Ovary (tissue), 9 donors: ENCODE measurements around the gene RGMA. TPM values are rescaled to one million over a fixed set of nuclear protein-coding genes. Genes with fewer than 3 reads are reported as not detected.

ENCODE experiments used
- DNase-seq, 5 donors: peaks; one replicate each; pipeline ENCODE4 v3.0.0-alpha.2; 2019 to 2020
- H3K27ac ChIP-seq, 2 donors: fragments of 200-600 bp; one replicate each; pipeline versions ENCODE4 v1.5.1 to v1.8.0; 2019 to 2022
- H3K27me3 ChIP-seq: fragments of 200-600 bp; one replicate; pipeline ENCODE4 v1.8.0; 2022
- H3K36me3 ChIP-seq: fragments of 200-600 bp; sonication (generic); one replicate; pipeline ENCODE4 v1.5.1; 2019
- H3K4me1 ChIP-seq: one replicate; pipeline ENCODE4 v1.8.1; 2013; ENCODE audit warnings: mild to moderate bottlenecking, moderate library complexity; ENCODE audit not compliant: insufficient read depth
- H3K4me3 ChIP-seq: fragments of 200-600 bp; sonication (generic); one replicate; pipeline ENCODE4 v1.5.1; 2017
- H3K9me3 ChIP-seq, 2 donors: fragments of 200-600 bp in 1 of 2; sonication (generic) in 1 of 2; one replicate each; pipeline versions ENCODE4 v1.5.1 to v1.8.1; 2013 to 2019; ENCODE audit warnings: mild to moderate bottlenecking in 1 of 2, moderate library complexity in 1 of 2
- EP300 ChIP-seq: sonication (generic); formaldehyde crosslinking; IDR thresholded peaks from one replicate; pipeline ENCODE4 v1.6.1; 2017; ENCODE audit warnings: antibody characterized with exemption
- POLR2A ChIP-seq: fragments of 450-650 bp; IDR thresholded peaks from one replicate; pipeline ENCODE4 v1.6.1; 2017; ENCODE audit warnings: antibody characterized with exemption, mild to moderate bottlenecking, moderate library complexity
- WGBS, 3 donors: extraction: QIAGEN DNeasy Blood & Tissue Kit in 1 of 3; methylation state at CpG; one replicate each; pipeline versions ENCODE4 v1.1.5 to v1.1.7; 2013 to 2017; 5-methylcytosine and 5-hydroxymethylcytosine counted together
- intact Hi-C, 4 donors: fragments of 100-400 bp; cut with DNase I; formaldehyde crosslinking; loops; one replicate each; pipeline versions ENCODE4 v1.11.0 to v1.15.1; 2022 to 2023
- polyA plus RNA-seq, 2 donors: library from polyadenylated mRNA; stranded (reverse); fragments of 200-250 nt in 1 of 2; fragments of 350-450 nt in 1 of 2; fragmentation: Illumina TruSeq in 1 of 2; extraction: RNeasy Lipid Tissue Mini Kit (QIAGEN cat#74804) in 1 of 2; gene quantifications; one replicate each; pipeline ENCODE4 v1.2.3, GENCODE V29; 2013 to 2014
- total RNA-seq, 7 donors: library from RNA; depleted of rRNA in 2 of 7; stranded (reverse); fragments of >200 nt in 2 of 7; fragmentation: NEBNext Ultra II Directional in 3 of 7; extraction: Animal tissue kit (Norgen Biotek cat#: 25700) in 3 of 7; gene quantifications; one replicate each; pipeline versions ENCODE4 v1.1.0 to v1.2.4, GENCODE V29; 2016 to 2023
- TF ChIP-seq, protein P1 (sequence below), 3 donors: fragments of 450-650 bp in 2 of 3; fragments of 200-600 bp in 1 of 3; IDR thresholded peaks; one replicate each; pipeline versions ENCODE4 v1.5.1 to v1.8.0; 2016 to 2022; ENCODE audit warnings: antibody characterized with exemption in 3 of 3, mild to moderate bottlenecking in 1 of 3
- donor health status: DM: no; HTN: no; CAD: no; lungs with moderate emphysema.
- donor health status: DM: no; HTN: no; CAD: no.
- donor health status: Bipolar disorder and iron deficiency.
- donor health status: DM: yes; HTN: yes; CAD: no.
- donor health status: DM: no; HTN: no; CAD: no.
- donor health status: DM: yes; HTN: yes; CAD: no.

RGMA gene
- total and polyA plus RNA-seq, 9 donors = 2.8 to 47.6 (median 31.6) TPM

DNA sequence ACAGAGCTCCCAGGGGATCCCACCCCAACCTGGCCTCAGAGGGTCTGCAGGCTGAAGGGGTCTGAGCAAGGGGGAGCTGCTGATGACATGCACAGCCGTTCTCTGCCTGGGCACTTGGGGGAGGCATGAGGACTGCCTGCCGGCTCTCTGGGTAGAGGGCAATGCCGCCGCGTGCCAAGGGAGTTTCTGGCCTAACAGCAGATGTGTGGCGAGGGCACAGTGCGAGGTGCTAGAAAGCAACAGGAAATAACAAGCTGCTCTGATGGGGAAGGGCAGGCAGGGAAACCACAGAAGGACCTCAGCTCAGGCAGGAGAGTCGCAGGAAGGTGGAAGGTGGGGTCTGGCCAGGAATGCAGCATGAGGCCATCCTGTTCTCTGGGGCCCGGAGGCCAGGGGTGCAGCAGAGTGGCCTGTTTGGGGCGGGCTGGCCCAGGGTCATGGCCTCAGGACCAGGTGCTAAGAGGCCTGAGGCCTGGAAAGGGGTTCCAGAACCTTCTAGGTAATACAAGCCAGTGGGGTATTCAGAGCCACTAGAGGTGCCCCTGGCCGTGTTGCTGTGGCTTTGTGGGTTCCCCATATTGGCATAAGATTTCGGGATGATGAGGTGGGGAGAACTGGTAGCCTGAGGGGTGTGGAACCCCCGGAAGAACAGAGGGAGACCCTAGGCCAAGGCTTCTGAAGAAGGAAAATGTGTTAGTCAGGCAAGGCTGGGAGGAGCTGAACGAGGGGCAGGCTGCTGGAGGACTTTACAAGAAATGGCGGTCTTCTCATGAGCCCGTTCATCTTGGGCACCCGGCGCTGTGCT, 41.2 kb downstream of the RGMA start:
- no peaks in the 10 kb centered on the region for H3K36me3 ChIP-seq
- H3K27ac ChIP-seq = no peak overlapping the region
- no peaks in the 10 kb centered on the region for H3K4me1 ChIP-seq
- no peak overlapping the region for H3K4me3 ChIP-seq
- TF ChIP-seq EP300 = no peak
- no peak for TF ChIP-seq POLR2A
- TF ChIP-seq, protein P1, sequence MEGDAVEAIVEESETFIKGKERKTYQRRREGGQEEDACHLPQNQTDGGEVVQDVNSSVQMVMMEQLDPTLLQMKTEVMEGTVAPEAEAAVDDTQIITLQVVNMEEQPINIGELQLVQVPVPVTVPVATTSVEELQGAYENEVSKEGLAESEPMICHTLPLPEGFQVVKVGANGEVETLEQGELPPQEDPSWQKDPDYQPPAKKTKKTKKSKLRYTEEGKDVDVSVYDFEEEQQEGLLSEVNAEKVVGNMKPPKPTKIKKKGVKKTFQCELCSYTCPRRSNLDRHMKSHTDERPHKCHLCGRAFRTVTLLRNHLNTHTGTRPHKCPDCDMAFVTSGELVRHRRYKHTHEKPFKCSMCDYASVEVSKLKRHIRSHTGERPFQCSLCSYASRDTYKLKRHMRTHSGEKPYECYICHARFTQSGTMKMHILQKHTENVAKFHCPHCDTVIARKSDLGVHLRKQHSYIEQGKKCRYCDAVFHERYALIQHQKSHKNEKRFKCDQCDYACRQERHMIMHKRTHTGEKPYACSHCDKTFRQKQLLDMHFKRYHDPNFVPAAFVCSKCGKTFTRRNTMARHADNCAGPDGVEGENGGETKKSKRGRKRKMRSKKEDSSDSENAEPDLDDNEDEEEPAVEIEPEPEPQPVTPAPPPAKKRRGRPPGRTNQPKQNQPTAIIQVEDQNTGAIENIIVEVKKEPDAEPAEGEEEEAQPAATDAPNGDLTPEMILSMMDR (IDR thresholded peaks at IDR 0.05) = no peak
- WGBS, 3 donors = 87 to 93% (median 88%) methylated on average over 18 of the region's 18 CpGs
- no peaks in the 10 kb centered on the region for H3K27me3 ChIP-seq
- no peaks in the 10 kb centered on the region for H3K9me3 ChIP-seq
- DNase-seq = no peak
- intact Hi-C loops = no loop called here

DNA sequence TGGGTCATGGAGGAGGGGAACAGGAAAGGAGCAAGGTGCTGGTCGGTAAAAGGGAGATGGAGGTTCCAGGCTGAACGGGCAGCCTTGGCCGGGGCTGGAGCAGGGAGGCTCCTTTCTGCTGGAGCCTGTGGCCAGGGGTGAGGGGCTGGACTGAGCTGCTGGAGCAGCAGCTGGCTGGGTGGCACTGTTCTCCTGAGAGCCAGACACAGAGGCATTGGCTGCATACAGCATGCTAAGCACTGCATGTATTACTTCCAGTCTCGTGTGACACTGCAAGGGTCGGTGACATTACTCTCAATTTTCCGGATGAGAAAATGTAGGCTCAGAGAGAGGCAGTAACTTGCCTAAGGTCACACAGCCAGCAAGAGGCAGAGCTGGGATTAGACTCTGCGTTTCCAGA, 42.3 kb downstream of the RGMA start:
- H3K4me1 ChIP-seq = no peaks in the 10 kb centered on the region
- no peaks in the 10 kb centered on the region for H3K27me3 ChIP-seq
- DNase-seq = no peak
- no peaks in the 10 kb centered on the region for H3K36me3 ChIP-seq
- no peak overlapping the region for H3K4me3 ChIP-seq
- H3K9me3 ChIP-seq = no peaks in the 10 kb centered on the region
- TF ChIP-seq, protein P1 (IDR thresholded peaks at IDR 0.05) = no peak
- TF ChIP-seq EP300 (no peak), POLR2A (no peak)
- 65 to 69% (median 68%) methylated on average over 7 of the region's 7 CpGs for WGBS, 3 donors
- no peak overlapping the region for H3K27ac ChIP-seq
- intact Hi-C loops = no loop called here

DNA sequence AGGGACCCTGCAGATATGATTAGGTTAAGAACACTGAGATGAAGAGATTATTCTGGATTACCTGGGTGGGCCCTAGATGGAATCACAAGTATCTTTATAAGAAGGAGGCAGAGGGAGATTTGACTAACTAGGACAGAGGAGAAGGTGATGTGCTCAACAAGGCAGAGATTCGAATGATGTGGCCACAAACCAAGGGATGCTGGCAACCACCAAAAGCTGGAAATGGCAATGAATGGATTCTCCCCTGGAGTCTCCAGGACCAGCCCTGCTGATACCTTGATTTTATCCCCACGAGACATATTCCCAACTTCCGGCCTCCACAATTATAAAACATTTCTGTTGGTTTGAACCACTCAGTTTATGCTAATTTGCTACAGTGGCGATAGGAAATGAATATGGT, 42.9 kb downstream of the RGMA start:
- 93 to 96% (median 96%) methylated on average over 4 of the region's 4 CpGs for WGBS, 3 donors
- Histone ChIP-seq H3K9me3 (no peaks in the 10 kb centered on the region), H3K4me3 (no peak overlapping the region), H3K27me3 (no peaks in the 10 kb centered on the region), H3K36me3 (no peaks in the 10 kb centered on the region), H3K4me1 (no peaks in the 10 kb centered on the region), H3K27ac (no peak overlapping the region)
- intact Hi-C loops = no loop called here
- TF ChIP-seq, protein P1 (IDR thresholded peaks at IDR 0.05) = no peak
- TF ChIP-seq POLR2A = no peak
- no peak for TF ChIP-seq EP300
- DNase-seq = no peak

DNA sequence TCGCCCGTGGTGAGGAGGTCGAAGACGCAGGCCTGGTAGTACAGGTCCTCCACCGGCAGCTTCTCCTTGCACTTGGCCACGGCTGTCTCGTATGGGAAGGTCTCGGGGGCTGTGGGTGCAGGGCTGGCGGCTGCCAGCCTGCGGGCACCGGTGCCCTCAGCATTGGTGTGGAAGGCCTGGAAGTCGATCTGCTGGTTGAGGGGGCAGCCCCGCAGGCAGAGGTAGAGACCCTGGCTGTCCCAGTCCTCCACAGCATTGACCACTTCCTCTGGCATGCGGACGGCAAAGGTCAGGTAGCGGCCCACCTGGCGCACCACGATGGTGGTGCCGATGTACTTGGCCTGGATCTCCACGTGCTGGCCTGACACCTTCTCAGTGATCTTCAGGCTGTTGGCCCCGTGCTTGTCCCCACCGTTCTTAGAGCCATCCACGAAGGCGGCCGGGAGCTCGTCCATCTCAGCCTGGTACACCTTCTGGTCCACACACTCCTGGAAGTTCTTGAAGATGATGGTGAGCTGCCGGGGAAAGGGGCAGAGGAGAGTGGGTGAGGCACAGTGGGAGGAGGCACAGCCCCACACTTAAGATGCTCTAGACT, 43.7 kb downstream of the RGMA start:
- Histone ChIP-seq H3K4me1 (no peaks in the 10 kb centered on the region), H3K9me3 (no peaks in the 10 kb centered on the region), H3K4me3 (no peak overlapping the region), H3K27ac (no peak overlapping the region), H3K36me3 (no peaks in the 10 kb centered on the region), H3K27me3 (no peaks in the 10 kb centered on the region)
- WGBS, 3 donors = 91 to 94% (median 94%) methylated on average over 27 of the region's 27 CpGs
- no peak for DNase-seq
- intact Hi-C loops = no loop called here
- TF ChIP-seq POLR2A (no peak), EP300 (no peak)
- TF ChIP-seq, protein P1 (IDR thresholded peaks at IDR 0.05) = no peak
